ES-I3 (cell line): Measurements from ENCODE around the gene TEX48.

Source experiments
- H3K36me3 ChIP-seq: 2 replicates; pipeline ENCODE4 v1.6.1; 2013; ENCODE audit warnings: mild to moderate bottlenecking, low read length, control low read depth, moderate library complexity; ENCODE audit not compliant: insufficient read depth
- H3K4me1 ChIP-seq: 2 replicates; pipeline ENCODE4 v1.6.1; 2013; ENCODE audit warnings: mild to moderate bottlenecking, control low read depth, low read length; ENCODE audit not compliant: insufficient read depth
- H3K9ac ChIP-seq: 2 replicates; pipeline ENCODE4 v1.6.1; 2013; ENCODE audit warnings: low read depth, mild to moderate bottlenecking, low read length, moderate library complexity
- H3K9me3 ChIP-seq: 2 replicates; pipeline ENCODE4 v1.6.1; 2013; ENCODE audit warnings: mild to moderate bottlenecking, low read length, moderate library complexity; ENCODE audit not compliant: control insufficient read depth, insufficient read depth

TEX48 gene

GRCh38 chr9:114687034-114687433, 5.0 kb upstream of the TEX48 start:
- no peak overlapping the region for H3K9ac ChIP-seq
- no peaks in the 10 kb centered on the region for H3K36me3 ChIP-seq
- H3K9me3 ChIP-seq, result no peaks in the 10 kb centered on the region
- H3K4me1 ChIP-seq, result no peaks in the 10 kb centered on the region

GRCh38 chr9:114685951-114686350, 4.0 kb upstream of the TEX48 start:
- H3K36me3 ChIP-seq, result no peaks in the 10 kb centered on the region
- H3K9me3 ChIP-seq, result no peaks in the 10 kb centered on the region
- H3K4me1 ChIP-seq, result no peaks in the 10 kb centered on the region
- no peak overlapping the region for H3K9ac ChIP-seq

GRCh38 chr9:114684036-114684435, 2.0 kb upstream of the TEX48 start:
- Histone ChIP-seq H3K9ac (no peak overlapping the region), H3K9me3 (no peaks in the 10 kb centered on the region), H3K36me3 (no peaks in the 10 kb centered on the region), H3K4me1 (no peaks in the 10 kb centered on the region)

GRCh38 chr9:114682846-114683245, 854 bp upstream of the TEX48 start:
- Histone ChIP-seq H3K9ac (no peak overlapping the region), H3K36me3 (no peaks in the 10 kb centered on the region), H3K4me1 (no peaks in the 10 kb centered on the region), H3K9me3 (no peaks in the 10 kb centered on the region)

- H3K36me3 ChIP-seq, result no peaks in the 10 kb centered on the region
- H3K4me1 ChIP-seq, result no peaks in the 10 kb centered on the region
- no peaks in the 10 kb centered on the region for H3K9me3 ChIP-seq
- H3K9ac ChIP-seq, result no peak overlapping the region
These were observed 1.6 kb downstream of the TEX48 start for GRCh38 chr9:114680259-114681001.

- H3K9ac ChIP-seq, result no peak overlapping the region
- H3K36me3 ChIP-seq, result no peaks in the 10 kb centered on the region
- H3K4me1 ChIP-seq, result no peaks in the 10 kb centered on the region
- H3K9me3 ChIP-seq, result no peaks in the 10 kb centered on the region
These were observed 3.2 kb downstream of the TEX48 start for GRCh38 chr9:114678795-114679194.

- H3K36me3 ChIP-seq, result no peaks in the 10 kb centered on the region
- no peaks in the 10 kb centered on the region for H3K4me1 ChIP-seq
- no peak overlapping the region for H3K9ac ChIP-seq
- H3K9me3 ChIP-seq, result no peaks in the 10 kb centered on the region
These were observed 3.9 kb downstream of the TEX48 start for GRCh38 chr9:114678130-114678529.

GRCh38 chr9:114677418-114677817, 4.6 kb downstream of the TEX48 start:
- no peaks in the 10 kb centered on the region for H3K9me3 ChIP-seq
- no peak overlapping the region for H3K9ac ChIP-seq
- H3K4me1 ChIP-seq, result no peaks in the 10 kb centered on the region
- H3K36me3 ChIP-seq, result no peaks in the 10 kb centered on the region

- no peaks in the 10 kb centered on the region for H3K4me1 ChIP-seq
- no peaks in the 10 kb centered on the region for H3K36me3 ChIP-seq
- H3K9me3 ChIP-seq, result no peaks in the 10 kb centered on the region
- no peak overlapping the region for H3K9ac ChIP-seq
These were observed 5.1 kb downstream of the TEX48 start for GRCh38 chr9:114676901-114677300.

- no peaks in the 10 kb centered on the region for H3K9me3 ChIP-seq
- no peak overlapping the region for H3K9ac ChIP-seq
- no peaks in the 10 kb centered on the region for H3K36me3 ChIP-seq
- no peaks in the 10 kb centered on the region for H3K4me1 ChIP-seq
These were observed 7.0 kb downstream of the TEX48 start for GRCh38 chr9:114674798-114675540.

- Histone ChIP-seq H3K9me3 (no peaks in the 10 kb centered on the region), H3K9ac (no peak overlapping the region), H3K4me1 (no peaks in the 10 kb centered on the region), H3K36me3 (no peaks in the 10 kb centered on the region)
These were observed 7.8 kb downstream of the TEX48 start for GRCh38 chr9:114674076-114674797.

GRCh38 chr9:114671605-114672004, 10.4 kb downstream of the TEX48 start:
- Histone ChIP-seq H3K9ac (no peak overlapping the region), H3K9me3 (no peaks in the 10 kb centered on the region), H3K4me1 (no peaks in the 10 kb centered on the region), H3K36me3 (no peaks in the 10 kb centered on the region)

GRCh38 chr9:114669961-114670360, 12.0 kb downstream of the TEX48 start:
- no peaks in the 10 kb centered on the region for H3K36me3 ChIP-seq
- H3K4me1 ChIP-seq, result no peaks in the 10 kb centered on the region
- H3K9me3 ChIP-seq, result no peaks in the 10 kb centered on the region
- H3K9ac ChIP-seq, result no peak overlapping the region

- Histone ChIP-seq H3K9me3 (no peaks in the 10 kb centered on the region), H3K4me1 (no peaks in the 10 kb centered on the region), H3K36me3 (no peaks in the 10 kb centered on the region), H3K9ac (no peak overlapping the region)
These were observed 13.8 kb downstream of the TEX48 start for GRCh38 chr9:114668146-114668545.

- H3K4me1 ChIP-seq, result peaks cover 9% of the 10 kb centered on the region
- no peaks in the 10 kb centered on the region for H3K9me3 ChIP-seq
- no peak overlapping the region for H3K9ac ChIP-seq
- no peaks in the 10 kb centered on the region for H3K36me3 ChIP-seq
These were observed 15.1 kb downstream of the TEX48 start for GRCh38 chr9:114666851-114667250.
